ENCODE measurements around the gene TRIM26.

DNA sequence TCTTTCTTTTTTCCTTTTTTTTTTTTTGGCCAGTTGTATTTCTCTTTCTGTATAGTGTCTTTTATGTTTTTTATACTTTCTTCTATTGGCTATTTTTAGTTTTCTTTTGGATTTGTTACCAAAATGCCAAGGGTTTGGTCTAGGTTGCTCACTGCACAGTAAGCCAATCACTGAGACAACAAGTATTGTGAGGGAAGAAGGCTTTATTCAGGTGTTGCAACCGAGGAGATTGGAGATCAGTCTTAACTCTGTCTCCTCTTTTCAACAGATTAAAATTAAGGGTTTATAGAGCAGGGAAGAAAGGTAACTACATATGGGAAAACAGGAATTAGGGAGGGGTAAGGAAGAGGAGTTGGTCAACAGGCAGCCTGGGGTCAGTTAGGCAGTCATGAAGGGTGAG lies 10.1 kb upstream of the TRIM26 start:
- TF ChIP-seq, protein P1, sequence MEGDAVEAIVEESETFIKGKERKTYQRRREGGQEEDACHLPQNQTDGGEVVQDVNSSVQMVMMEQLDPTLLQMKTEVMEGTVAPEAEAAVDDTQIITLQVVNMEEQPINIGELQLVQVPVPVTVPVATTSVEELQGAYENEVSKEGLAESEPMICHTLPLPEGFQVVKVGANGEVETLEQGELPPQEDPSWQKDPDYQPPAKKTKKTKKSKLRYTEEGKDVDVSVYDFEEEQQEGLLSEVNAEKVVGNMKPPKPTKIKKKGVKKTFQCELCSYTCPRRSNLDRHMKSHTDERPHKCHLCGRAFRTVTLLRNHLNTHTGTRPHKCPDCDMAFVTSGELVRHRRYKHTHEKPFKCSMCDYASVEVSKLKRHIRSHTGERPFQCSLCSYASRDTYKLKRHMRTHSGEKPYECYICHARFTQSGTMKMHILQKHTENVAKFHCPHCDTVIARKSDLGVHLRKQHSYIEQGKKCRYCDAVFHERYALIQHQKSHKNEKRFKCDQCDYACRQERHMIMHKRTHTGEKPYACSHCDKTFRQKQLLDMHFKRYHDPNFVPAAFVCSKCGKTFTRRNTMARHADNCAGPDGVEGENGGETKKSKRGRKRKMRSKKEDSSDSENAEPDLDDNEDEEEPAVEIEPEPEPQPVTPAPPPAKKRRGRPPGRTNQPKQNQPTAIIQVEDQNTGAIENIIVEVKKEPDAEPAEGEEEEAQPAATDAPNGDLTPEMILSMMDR (IDR thresholded peaks at IDR 0.05) = no peak
- TF ChIP-seq POLR2A (IDR thresholded peaks at IDR 0.05) = no peak
